ENCODE measurements around the gene ELOVL4. TPM values are rescaled to one million over a fixed set of nuclear protein-coding genes. Genes with fewer than 3 reads are reported as not detected.

The ELOVL4 gene
- total RNA-seq = 1 to 10 TPM in 2 of 4 donors, under 1 TPM in 2; 0.38 to 1.5 (median 0.95) TPM

GRCh38 chr6:79947191-79948186 is at the start of gene ELOVL4:
ELOVL4 (minus strand) TSS chr6:79947553; CDS start chr6:79947279, 274 bp downstream.
- TF ChIP-seq, protein P1, sequence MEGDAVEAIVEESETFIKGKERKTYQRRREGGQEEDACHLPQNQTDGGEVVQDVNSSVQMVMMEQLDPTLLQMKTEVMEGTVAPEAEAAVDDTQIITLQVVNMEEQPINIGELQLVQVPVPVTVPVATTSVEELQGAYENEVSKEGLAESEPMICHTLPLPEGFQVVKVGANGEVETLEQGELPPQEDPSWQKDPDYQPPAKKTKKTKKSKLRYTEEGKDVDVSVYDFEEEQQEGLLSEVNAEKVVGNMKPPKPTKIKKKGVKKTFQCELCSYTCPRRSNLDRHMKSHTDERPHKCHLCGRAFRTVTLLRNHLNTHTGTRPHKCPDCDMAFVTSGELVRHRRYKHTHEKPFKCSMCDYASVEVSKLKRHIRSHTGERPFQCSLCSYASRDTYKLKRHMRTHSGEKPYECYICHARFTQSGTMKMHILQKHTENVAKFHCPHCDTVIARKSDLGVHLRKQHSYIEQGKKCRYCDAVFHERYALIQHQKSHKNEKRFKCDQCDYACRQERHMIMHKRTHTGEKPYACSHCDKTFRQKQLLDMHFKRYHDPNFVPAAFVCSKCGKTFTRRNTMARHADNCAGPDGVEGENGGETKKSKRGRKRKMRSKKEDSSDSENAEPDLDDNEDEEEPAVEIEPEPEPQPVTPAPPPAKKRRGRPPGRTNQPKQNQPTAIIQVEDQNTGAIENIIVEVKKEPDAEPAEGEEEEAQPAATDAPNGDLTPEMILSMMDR (IDR thresholded peaks at IDR 0.05; ENCODE audit: low read depth) = no peak

DNA sequence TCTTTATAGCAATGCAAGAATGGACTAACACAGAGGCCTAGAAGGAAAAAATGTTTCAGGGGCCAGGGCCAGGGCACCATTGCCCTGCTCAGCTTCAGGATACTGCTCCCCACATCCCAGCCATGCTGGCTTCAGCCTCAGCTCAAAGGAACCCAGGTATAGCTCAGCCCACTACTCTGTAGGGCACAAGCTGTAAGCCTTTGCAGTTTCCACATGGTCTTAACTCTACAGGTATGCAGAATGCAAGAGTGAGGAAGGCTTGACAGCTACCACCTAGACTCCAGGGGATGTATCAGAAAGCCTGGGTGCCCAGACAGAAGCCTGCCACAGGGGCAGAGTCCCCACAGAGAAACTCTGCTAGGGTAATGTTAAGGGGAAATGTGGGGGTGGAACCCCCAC is 46.6 kb upstream of the ELOVL4 start:
- TF ChIP-seq, protein P1 (IDR thresholded peaks at IDR 0.05; ENCODE audit: low read depth) = no peak

DNA sequence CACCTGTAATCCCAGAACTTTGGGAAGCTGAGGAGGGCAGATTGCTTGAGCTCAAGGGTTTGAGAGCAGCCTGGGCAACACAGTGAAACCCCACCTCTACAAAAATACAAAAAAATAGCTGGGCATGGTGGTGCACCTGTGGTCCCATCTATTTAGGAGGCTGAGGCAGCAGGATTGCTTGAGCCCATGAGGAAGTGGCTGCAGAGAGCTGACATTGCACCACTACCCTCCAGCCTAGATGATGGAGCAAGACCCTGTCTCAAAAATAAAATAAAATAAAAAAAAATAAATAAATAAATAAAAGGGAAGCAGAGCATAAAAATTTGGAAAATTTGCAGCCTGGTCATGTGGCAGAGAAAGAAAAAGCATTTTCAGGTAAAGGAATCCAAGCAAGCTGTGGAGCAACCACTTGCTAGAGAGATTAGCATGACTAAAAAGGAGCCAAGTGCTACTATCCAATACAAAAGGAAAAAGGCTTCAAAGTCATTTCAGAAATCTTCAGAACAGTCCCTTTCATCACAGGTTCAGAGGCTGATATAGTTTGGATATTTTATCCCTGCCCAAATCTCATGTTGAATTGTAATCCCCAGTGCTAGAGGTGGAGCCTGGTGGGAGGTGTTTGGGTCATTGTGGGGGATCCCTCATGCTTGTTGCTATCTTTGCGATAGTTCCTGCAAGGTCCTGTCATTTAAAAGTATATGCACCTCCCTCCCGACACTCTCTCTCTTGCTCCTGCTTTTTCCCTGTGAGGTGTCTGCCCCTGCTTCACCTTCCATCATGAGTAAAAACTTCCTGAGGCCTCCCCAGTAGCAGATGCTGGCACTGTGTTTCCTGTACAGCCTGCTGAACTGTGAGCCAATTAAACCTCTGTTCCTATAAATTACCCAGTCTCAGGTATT is 45.9 kb upstream of the ELOVL4 start:
- TF ChIP-seq, protein P1 (IDR thresholded peaks at IDR 0.05; ENCODE audit: low read depth) = no peak

GRCh38 chr6:79989641-79990040 is 42.3 kb upstream of the ELOVL4 start:
- TF ChIP-seq, protein P1 (IDR thresholded peaks at IDR 0.05; ENCODE audit: low read depth) = no peak

DNA sequence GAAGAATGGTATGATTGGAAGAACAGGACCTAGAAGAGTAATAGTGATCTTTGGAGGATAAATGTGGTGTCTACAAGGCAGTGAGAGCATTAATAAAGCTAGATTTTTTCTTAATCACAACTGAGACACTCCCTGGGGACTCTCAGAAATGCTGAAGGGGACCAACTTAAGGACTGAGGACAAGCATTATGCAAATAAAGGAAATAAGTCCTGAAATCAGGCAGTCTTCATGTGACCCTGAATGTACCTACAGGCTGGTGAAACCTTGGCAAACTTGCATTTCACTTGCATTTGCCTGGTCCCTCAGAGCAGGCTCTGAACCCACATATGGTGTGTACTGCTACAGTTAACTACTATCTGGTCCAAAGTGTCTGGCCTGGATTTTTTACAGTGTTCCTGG is 37.8 kb upstream of the ELOVL4 start:
- TF ChIP-seq, protein P1 (IDR thresholded peaks at IDR 0.05; ENCODE audit: low read depth) = no peak

GRCh38 chr6:79984261-79984660 is 36.9 kb upstream of the ELOVL4 start:
- TF ChIP-seq, protein P1 (IDR thresholded peaks at IDR 0.05; ENCODE audit: low read depth) = no peak

Measured in subcutaneous adipose tissue (tissue), 4 donors.